ENCODE data around the gene CTTNBP2. TPM values are rescaled to one million over a fixed set of nuclear protein-coding genes. Genes with fewer than 3 reads are reported as not detected.

Gene CTTNBP2
- total RNA-seq, 1 donor = 11.9 TPM

- DNase-seq (ENCODE audit: low read depth) = no peak
- TF ChIP-seq CTCF (IDR thresholded peaks at IDR 0.05; ENCODE audit: insufficient read depth, low read length) = no peak
These were observed 175.2 kb downstream of the CTTNBP2 start for GRCh38 chr7:117698018-117698417.

GRCh38 chr7:117692338-117692737 is 180.9 kb downstream of the CTTNBP2 start:
- no peak for TF ChIP-seq CTCF (IDR thresholded peaks at IDR 0.05; ENCODE audit: insufficient read depth, low read length)
- DNase-seq (ENCODE audit: low read depth) = no peak
- no peak overlapping the region for H3K4me3 ChIP-seq (ENCODE audit: low read depth, low read length)

More at GRCh38 chr7:117698018-117698417, 175.2 kb downstream of the CTTNBP2 start:
- no peak overlapping the region for H3K4me3 ChIP-seq (ENCODE audit: low read depth, low read length)

GRCh38 chr7:117690147-117690546 is 183.1 kb downstream of the CTTNBP2 start:
- DNase-seq (ENCODE audit: low read depth) = no peak
- no peak overlapping the region for H3K4me3 ChIP-seq (ENCODE audit: low read depth, low read length)
- TF ChIP-seq CTCF (IDR thresholded peaks at IDR 0.05; ENCODE audit: insufficient read depth, low read length) = no peak

- no peak for DNase-seq (ENCODE audit: low read depth)
- no peak overlapping the region for H3K4me3 ChIP-seq (ENCODE audit: low read depth, low read length)
- no peak for TF ChIP-seq CTCF (IDR thresholded peaks at IDR 0.05; ENCODE audit: insufficient read depth, low read length)
These were observed 183.8 kb downstream of the CTTNBP2 start for GRCh38 chr7:117689406-117689805.

- TF ChIP-seq CTCF (IDR thresholded peaks at IDR 0.05; ENCODE audit: insufficient read depth, low read length) = no peak
- no peak for DNase-seq (ENCODE audit: low read depth)
- no peak overlapping the region for H3K4me3 ChIP-seq (ENCODE audit: low read depth, low read length)
These were observed 185.1 kb downstream of the CTTNBP2 start for GRCh38 chr7:117688126-117688525.

- no peak for TF ChIP-seq CTCF (IDR thresholded peaks at IDR 0.05; ENCODE audit: insufficient read depth, low read length)
- DNase-seq (ENCODE audit: low read depth) = no peak
- H3K4me3 ChIP-seq (ENCODE audit: low read depth, low read length) = no peak overlapping the region
These were observed 186.8 kb downstream of the CTTNBP2 start for GRCh38 chr7:117686311-117686935.

GRCh38 chr7:117685795-117686194 is 187.4 kb downstream of the CTTNBP2 start:
- TF ChIP-seq CTCF (IDR thresholded peaks at IDR 0.05; ENCODE audit: insufficient read depth, low read length) = no peak
- no peak overlapping the region for H3K4me3 ChIP-seq (ENCODE audit: low read depth, low read length)
- no peak for DNase-seq (ENCODE audit: low read depth)

Data from fibroblast of the aortic adventitia (primary cell).